NCI-H446 (cell line): ENCODE measurements around the gene COL4A1.

ENCODE experiments used
- DNase-seq, 2 experiments: peaks; one replicate each; lab custom pipeline; 2025; lab: John Stamatoyannopoulos, UW

Gene COL4A1

DNA sequence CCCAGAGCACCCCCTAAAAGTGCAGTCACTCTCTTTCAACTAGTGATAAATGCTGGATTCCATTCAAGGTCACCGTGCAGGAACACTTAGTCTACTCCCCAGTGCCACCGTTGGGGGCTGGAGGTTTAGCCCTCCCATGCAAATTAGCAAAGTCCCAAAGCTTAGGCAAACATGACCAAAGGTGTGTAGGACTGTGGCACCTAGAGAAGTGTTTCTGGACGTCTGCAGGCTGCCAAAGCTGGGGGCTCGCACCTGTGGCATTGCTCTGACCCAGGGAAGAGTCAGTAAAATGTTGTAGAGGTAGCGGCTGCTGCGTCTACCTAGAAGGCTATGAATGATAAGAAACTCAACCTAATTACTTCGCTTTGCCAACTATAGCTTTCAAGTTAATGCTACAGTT lies 13.9 kb downstream of the COL4A1 start:
- no peak for DNase-seq

- DNase-seq, result no peak
Measured at GRCh38 chr13:110291286-110291685, 15.7 kb downstream of the COL4A1 start.

DNA sequence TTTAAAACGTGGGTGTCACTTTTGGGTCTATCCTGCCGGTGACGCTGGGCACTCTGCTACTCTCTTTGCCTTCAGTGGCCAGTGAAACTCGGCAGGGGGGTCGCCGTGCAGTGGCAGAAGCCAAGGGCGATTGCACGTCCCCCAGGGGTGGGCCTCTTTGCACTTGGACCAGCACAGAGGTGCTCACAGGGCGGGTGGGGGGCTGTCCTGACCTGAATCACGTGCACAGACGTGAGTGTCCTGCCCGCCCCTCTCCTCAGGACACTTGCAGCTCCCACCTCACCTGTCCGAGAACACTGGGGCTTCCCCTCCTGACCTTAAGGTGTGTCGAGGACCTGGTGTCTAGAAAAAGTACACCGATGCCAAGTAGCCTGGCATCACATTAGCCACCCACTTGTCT lies 16.1 kb downstream of the COL4A1 start:
- no peak for DNase-seq

DNA sequence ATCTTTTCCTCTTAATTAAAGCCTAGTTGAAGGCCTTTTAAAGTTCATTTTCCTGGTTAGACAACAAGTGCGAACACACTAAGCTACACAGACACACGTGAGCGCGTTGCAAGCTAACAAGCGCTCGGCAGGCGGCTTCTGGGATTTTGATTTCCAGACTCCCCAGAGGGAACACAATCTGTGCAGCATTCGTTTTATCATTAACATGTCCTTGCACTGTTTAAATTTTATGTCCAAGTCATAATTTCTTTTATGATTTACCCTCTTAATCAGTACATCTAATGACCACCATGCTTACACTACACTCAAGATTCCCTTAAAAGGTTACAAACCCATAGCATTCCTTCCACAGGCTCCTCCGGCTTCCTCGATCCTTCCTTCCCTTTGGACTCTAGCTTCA lies 16.8 kb downstream of the COL4A1 start:
- no peak for DNase-seq

- no peak for DNase-seq
Measured at GRCh38 chr13:110289661-110290060, 17.3 kb downstream of the COL4A1 start.

DNA sequence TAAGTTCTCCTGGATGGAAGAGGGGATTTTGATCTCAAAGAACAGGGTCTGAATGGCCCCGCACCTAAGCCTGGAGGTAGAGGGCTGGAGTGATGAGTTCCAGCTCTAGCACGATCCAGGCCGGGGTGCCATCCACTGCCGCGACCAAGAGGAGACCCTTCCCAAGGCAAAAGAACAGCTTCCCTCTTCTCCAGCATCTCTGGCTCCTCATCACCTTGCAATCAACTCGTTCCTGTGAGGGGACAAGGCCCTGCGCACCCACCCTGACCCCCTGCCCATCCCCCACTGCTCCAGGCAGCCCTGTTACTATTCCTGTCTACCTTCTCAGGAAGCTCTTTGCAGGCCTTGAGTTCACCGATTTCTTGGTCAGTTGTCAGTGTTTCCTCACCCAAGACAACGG lies 17.8 kb downstream of the COL4A1 start:
- no peak for DNase-seq

DNA sequence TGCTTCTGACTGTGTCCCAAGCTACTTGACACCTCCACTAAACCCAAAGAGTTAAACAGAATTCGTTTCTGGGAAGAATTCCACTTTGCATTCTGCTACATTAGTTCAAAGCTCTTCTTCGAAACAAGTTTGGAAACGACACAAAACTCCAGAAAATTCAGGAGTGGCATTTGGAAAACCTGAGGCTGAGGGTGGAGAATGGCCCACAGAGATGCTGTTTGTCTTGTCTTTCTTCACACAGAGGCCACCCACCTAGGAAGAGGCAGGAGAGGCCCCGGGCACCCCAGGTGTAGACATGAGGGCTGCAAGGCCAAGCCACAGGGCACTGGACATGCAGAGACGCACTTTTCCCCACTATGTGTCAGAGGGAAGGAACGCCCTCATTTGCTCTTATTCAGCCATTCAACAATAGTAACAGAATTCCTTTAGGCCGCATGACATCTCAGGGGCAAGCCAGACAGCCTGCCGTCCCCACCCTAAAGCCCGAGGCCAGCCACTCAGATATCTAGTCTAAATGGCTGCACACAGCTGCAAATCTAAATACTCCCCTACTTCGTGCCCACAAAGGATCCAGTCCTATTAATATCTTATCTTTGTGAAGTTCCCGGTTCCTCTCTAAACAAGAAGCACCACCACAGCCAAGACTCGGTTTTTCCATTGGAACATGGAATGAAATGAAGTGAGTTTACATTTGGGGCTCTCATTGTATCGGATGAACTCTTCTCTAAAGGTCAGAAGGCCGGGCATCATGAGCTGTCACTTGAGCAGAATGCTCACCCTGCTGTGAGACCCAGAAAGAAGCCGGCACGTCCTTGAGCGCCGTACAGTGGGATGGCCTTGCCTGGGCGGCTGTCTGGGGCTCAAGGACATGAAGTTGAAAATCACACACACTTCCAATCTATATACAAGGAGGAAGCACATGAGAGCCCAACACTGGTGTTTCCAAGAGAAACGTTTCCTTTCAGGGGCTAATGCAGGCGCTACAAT lies 19.8 kb downstream of the COL4A1 start:
- DNase-seq, result no peak

DNA sequence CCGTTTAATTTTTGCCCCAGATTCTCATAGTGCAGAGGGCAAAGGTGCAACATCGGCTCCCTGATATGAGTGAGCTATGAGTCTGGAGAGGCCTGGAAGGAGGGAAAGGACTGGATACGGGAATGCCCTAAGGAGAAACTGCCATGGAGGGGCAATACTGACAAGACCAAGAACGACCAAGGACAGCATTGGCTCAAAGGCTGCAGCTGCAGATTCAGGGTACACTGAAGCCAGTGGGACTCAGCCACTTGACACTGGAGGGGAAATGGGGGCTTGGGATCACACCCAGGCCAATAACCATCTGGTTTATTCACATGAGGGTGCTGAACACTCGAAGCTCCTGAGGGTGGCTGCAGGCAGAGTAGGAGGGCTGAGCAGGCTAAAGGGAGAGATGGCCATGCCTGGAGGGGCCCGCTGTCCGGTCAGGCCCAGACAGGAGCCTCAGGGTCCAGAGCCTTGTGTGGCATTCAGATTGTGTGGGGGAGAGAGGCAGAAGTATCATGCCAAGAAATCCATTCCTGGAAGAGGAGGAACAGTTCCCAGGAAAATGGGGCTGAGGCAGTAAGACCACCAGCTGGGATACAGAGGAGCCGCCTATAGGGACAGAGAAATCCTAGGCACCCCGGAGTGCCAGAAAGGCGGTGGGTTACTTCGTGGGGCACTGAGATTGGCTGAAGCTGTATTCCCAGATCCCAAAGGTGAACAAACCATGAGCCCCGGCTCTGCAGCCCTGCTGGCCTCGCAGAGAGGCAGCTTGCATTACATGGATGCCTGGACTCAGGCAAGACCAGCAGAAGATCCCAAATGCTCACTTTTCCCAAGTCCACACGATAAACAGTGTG lies 20.7 kb downstream of the COL4A1 start:
- no peak for DNase-seq

DNA sequence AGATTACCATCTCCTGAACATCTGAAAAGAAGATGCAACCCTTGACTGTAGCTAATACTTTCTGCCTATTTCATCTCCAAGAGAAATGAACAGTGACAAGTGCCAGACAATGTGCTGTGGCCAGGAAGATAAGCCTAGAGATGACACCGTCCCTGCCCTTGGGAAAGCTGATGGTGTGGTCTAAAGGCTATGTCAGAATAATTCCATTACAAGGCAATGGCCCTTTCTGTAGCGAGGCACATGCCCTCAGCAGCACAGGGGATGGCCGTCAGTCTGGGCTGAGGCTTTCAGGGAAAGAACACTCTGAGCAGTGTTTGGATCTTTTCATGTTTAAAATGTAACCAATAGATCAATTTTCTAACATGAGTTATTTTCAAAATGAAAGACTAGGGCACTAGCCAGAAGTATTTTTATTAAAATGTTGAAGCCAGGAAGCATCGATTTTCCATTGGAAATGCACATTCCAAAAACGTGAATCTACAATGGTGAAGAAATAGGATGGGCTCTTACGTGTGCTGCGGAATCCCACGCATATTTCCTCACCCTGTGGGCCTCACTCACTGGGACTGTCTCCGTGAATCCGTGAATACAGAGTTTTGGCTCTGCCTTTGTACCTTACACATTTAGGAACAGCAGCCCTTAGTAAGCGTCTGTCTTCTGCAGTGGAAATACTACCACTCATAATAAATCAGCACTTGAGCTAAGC lies 22.0 kb downstream of the COL4A1 start:
- no peak for DNase-seq

DNA sequence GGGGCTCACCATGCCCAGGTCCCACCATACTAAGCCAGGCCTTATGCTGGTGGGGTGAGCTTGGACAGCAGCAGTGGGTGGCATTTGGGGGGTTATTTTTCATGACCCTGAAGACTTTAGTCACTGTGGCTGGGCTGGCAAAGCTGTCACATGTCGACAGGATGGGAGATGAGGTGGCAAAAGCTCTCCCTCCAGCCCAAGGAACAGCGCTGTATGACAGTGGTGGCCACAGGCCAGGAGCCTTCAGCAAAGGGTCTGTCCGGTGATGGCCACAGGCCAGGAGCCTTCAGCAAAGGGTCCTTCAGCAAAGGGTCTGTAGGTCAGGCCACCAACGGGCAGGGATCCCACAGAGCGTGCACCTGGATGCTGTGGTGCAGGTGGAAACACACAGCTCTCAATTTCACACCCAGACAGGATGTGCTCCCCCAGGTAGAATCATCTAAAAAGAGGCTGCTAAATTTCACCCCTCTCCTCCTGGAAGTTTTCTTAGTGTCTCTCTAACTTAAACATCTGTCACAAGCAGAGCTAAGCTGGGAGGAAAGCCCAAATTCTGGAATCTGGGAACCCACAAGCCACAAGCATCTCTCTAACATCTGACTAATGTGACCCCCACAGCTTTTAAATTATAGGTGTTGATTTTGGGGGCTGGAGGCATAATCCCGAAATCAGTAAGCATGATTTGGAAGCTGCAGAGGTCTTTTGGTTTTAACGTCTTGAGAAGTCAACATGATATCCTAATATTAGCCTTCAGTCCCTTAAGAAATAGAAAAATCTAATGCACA lies 23.0 kb downstream of the COL4A1 start:
- no peak for DNase-seq

DNA sequence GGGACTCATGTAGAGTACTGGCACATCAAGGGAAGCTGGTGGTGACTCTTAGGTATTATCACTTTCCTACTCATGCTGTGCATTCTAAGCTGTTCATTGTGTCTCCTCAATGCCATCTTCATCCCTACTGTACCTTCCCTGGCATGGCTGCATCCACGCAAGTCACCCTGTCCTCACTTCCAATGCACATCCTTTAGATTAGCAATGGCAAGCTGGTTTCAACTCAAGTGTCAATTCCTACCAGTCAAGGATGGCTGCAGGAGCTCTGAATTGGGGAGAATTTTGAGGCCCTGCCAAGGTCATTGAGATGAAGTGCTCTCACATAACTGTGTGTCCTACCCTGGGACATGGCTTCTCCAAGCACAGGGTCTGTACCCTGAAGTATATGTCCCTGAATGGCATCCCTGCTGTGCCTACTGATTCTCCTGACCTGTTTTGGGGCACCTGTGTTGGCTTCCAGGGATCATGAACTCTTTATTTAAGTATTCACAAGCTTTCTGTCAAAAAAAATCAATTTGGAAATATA lies 24.6 kb downstream of the COL4A1 start:
- DNase-seq, result no peak

- DNase-seq, result no peak
Measured at GRCh38 chr13:110281736-110282135, 25.2 kb downstream of the COL4A1 start.

- DNase-seq, result no peak
Measured at GRCh38 chr13:110280985-110281688, 25.8 kb downstream of the COL4A1 start.

DNA sequence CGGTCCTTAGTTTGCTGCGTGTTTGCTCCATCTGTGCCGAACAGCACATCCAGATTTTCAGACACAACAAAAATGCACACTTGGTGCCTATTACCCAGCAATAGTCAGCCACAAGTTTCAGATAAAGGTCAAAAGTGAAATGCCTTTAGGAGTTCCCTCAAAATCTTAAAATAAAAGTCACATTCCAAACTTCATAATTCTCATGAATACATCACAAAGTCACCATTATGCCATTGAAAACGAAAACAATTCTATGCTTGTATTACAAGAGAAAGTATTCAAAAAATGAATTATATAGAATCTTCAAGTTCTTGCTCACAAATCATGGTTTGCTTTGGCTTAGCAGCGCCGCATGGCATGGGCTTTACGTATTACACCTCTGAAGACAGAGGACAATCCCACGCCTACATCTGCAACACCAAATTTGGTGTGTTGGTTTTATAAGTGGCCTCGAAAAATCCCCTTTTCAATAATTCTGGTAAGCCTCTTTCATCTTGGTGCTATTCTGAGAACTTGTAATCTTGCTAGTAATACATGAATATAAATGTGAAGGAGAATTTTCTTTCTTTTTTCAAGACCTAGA lies 26.6 kb downstream of the COL4A1 start:
- DNase-seq, result no peak

GRCh38 chr13:110279684-110280083 lies 27.3 kb downstream of the COL4A1 start:
- no peak for DNase-seq

DNA sequence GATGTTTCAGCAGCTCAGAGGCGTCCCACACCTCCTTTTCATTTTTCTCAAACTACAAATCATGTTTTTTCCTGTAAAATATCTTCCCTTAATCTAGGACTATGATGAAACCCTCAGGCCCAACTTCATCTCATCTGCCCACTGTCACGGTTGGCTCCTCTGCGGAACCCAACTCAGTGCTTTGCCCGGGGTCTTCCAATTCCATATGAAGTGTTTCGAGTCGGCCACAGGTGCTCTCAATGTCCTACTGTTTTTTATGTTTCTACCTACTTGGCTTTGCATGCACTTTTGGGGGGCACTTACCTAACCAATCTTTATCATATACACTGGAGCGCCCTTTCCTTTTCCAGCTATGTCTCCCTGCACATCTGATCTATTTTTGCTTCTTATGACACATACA lies 28.1 kb downstream of the COL4A1 start:
- DNase-seq, result no peak

DNA sequence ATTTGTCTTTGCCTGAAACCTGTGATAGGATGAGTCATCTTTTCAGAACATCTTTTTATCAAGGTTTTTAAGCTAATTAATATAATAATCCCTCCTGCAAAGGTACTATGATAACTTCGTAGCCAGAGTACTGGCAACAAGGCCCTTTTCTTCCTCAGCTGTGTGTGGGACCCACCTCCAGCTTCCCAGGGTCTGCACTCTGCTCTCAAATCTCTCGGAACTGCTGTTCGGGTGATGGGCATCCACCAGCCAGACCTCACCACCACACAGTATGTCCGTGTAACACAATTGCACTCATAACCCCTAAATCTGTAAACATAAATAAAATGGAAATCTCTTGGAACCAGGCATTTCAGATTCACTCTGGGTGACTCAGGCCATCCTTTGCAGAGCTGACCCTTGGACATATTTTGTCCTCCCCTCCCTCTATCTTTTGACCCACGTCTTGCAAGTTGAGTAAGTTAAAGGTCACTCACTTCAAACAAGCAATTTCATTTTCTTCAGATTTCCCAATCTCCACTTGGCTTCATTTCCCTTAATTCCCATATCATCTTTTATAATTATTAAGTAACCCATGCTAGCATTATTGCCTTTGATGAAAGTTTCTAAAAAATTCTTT lies 29.5 kb downstream of the COL4A1 start:
- DNase-seq, result no peak

GRCh38 chr13:110276553-110276950 lies 30.4 kb downstream of the COL4A1 start:
- DNase-seq, result no peak

DNA sequence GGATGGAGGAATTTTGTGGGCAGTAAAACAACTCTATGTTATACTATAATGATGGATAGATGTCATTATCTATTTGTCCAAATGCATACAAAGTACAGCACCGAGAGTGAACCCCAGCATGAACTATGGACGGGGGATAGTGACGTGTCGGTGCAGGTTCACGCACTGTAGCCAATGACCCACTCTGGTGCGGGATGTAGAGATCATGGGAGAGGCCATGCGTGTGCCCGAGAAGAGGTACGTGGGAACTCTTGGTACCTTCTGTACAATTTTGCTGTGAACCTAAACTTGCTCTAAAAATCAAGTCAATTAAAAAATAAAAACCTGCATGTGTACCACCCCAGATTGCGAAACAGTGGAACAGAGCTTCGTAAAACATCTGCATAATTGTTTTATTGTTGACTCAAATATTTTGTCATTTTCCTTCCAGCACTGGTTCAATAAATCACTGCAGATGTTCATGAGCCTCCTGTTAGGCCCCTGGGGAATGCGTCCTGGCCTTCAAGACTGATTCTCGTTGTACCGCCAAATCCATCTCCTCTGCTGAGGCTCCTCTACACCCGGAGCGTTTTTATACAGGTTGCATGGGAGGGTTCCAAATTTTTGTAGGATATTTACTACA lies 30.9 kb downstream of the COL4A1 start:
- no peak for DNase-seq
